Esophagus (tissue), 2 donors: ENCODE data around the gene C3orf70. TPM values are rescaled to one million over a fixed set of nuclear protein-coding genes. Genes with fewer than 3 reads are reported as not detected.

Source experiments
- H3K27ac ChIP-seq, 2 donors: one replicate each; pipeline ENCODE4 v1.5.1; 2013; ENCODE audit warnings: low read depth in 2 of 2, mild to moderate bottlenecking in 2 of 2, inconsistent platforms in 1 of 2, low read length in 1 of 2, moderate library complexity in 1 of 2
- H3K27me3 ChIP-seq, 2 donors: one replicate each; pipeline ENCODE4 v1.6.1; 2013; ENCODE audit warnings: low read length in 2 of 2, control low read depth in 1 of 2, mild to moderate bottlenecking in 1 of 2; ENCODE audit not compliant: insufficient read depth in 2 of 2, control insufficient read depth in 1 of 2
- H3K36me3 ChIP-seq, 2 donors: one replicate each; pipeline ENCODE4 v1.6.1; 2013; ENCODE audit warnings: low read length in 1 of 2; ENCODE audit not compliant: control insufficient read depth in 2 of 2, insufficient read depth in 2 of 2
- H3K4me1 ChIP-seq, 2 donors: one replicate each; pipeline ENCODE4 v1.6.1; 2013; ENCODE audit warnings: low read length in 1 of 2; ENCODE audit not compliant: control insufficient read depth in 2 of 2, insufficient read depth in 2 of 2
- H3K4me3 ChIP-seq, 2 donors: one replicate each; pipeline ENCODE4 v1.5.1; 2013; ENCODE audit warnings: low read length in 2 of 2, mild to moderate bottlenecking in 2 of 2, low read depth in 1 of 2, moderate library complexity in 1 of 2
- H3K9me3 ChIP-seq, 2 donors: one replicate each; pipeline ENCODE4 v1.6.1; 2013; ENCODE audit warnings: mild to moderate bottlenecking in 2 of 2, low read depth in 1 of 2, low read length in 1 of 2, moderate library complexity in 1 of 2; ENCODE audit not compliant: control insufficient read depth in 2 of 2, insufficient read depth in 1 of 2
- WGBS, 2 donors: extraction: QIAGEN DNeasy Blood & Tissue Kit; methylation state at CpG; one replicate each; pipeline ENCODE4 v1.1.7; 2013; 5-methylcytosine and 5-hydroxymethylcytosine counted together
- polyA plus RNA-seq, 2 donors: library from polyadenylated mRNA; stranded (reverse); fragments of 200-250 nt; gene quantifications; one replicate each; pipeline ENCODE4 v1.2.3, GENCODE V29; 2013
- donor health status: healthy with polysubstance abuse.
- donor health status: Bipolar disorder and iron deficiency.

C3orf70 gene
- polyA plus RNA-seq, 2 donors = 0.49 to 1.5 TPM

DNA sequence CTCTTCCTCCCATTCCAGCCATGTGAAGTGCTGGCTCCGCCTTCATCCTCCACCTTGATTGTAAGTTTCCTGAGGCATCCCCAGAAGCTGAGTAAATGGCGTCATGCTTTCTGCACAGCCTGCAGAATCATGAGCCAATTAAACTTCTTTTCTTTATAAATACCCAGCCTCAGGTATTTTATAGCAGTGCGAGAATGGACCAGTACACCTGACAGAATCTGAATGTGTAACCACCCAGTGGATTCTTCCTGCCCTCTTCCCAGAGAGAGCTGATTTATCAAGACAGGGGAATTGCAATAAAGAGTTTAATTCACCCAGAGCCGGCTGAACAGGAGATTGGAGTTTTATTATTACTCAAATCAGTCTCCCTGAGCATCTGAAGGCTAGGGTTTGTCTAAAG is 86.6 kb downstream of the C3orf70 start:
- Histone ChIP-seq H3K4me3 (no peak overlapping the region), H3K9me3 (no peaks in the 10 kb centered on the region), H3K36me3 (no peaks in the 10 kb centered on the region), H3K27me3 (no peaks in the 10 kb centered on the region), H3K4me1 (no peaks in the 10 kb centered on the region), H3K27ac (no peak overlapping the region)
- 93 to 94% methylated on average over 4 of the region's 4 CpGs for WGBS, 2 donors

DNA sequence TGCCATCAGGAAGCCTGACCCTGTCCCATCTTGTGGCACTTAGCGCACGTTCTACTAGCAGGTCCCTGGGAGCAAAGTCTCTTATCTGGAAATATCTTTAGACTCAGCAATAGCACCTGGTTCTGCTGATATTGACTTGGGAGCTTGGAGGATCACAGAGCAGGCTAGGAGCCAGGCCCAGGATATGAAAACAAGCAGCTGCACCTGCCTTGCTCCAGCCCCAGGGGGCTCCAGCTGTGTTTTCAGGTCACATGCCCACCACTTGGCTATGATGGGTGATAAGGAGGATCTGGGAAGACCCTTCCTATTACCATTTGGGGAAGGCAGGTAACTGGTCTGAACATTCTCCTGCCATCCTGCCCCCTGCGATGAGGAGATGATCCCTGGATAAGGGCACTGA is 87.8 kb downstream of the C3orf70 start:
- Histone ChIP-seq H3K27me3 (no peaks in the 10 kb centered on the region), H3K27ac (no peak overlapping the region), H3K36me3 (no peaks in the 10 kb centered on the region), H3K4me1 (no peaks in the 10 kb centered on the region), H3K9me3 (peaks cover 0 to 2% of the 10 kb centered on the region in 2 donors), H3K4me3 (no peak overlapping the region)
- 87 to 94% methylated on average over 3 of the region's 3 CpGs for WGBS, 2 donors

DNA sequence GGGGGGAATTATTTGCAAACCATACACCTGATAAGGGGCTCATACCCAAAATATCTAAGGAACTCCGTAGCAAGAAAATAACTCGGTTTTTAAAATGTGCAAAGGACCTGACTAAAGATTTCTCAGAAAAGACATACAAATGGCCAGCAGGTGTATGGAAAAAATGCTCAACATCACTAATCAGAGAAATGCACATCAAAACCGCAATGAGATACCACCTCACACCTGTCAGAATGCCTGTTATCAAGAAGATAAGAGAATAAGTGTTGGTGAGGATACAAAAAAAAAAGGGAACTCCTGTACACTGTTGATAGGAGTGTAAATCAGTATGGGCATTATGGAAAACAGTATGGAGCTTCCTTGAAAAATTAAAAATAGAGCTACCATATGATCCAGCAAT is 89.4 kb downstream of the C3orf70 start:
- no peaks in the 10 kb centered on the region for H3K4me1 ChIP-seq
- 82 to 87% methylated on average over 3 of the region's 3 CpGs for WGBS, 2 donors
- H3K27ac ChIP-seq = no peak overlapping the region
- H3K9me3 ChIP-seq = peaks cover 0 to 2% of the 10 kb centered on the region in 2 donors
- no peaks in the 10 kb centered on the region for H3K27me3 ChIP-seq
- H3K4me3 ChIP-seq = no peak overlapping the region
- H3K36me3 ChIP-seq = no peaks in the 10 kb centered on the region

DNA sequence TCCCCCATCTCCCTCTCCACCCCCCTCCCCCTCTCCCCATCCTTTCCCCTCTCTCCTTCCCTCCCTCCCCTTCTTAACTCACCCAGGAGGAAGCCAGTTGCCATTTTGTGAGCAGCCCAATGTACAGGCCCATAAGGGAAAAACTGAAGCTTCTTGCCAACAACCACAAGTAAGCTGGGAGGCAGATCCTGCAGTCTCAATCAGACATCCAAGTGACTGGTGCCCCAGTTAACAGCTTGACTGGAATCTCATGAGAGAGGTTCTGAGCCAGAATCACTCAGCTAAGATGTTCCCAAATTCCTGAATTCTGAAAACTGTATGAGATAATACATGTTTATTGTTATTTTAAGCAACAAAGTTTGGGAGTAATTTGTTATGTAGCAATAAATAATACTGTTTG is 90.7 kb downstream of the C3orf70 start:
- Histone ChIP-seq H3K36me3 (no peaks in the 10 kb centered on the region), H3K4me1 (no peaks in the 10 kb centered on the region), H3K27me3 (no peaks in the 10 kb centered on the region), H3K27ac (no peak overlapping the region), H3K4me3 (no peak overlapping the region), H3K9me3 (peaks cover 0 to 2% of the 10 kb centered on the region in 2 donors)

DNA sequence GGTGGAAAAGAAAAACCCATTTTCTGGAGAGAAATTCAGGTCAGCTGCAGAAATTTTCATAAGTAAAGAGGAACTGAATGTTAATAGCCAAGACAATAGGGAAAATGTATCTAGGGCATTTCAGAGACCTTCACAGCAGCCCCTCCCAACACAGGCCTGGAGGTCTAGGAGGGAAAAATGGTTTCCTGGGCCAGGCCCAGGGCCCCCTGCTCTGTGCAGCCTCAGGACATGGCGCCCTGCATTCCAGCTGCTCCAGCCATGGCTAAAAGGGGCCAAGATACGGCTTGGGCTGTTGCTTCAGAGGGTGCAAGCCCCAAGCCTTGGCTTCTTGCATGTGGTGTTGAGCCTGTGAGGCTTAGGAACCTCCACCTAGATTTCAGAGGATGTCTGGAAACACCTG is 92.2 kb downstream of the C3orf70 start:
- Histone ChIP-seq H3K4me1 (no peaks in the 10 kb centered on the region), H3K27me3 (no peaks in the 10 kb centered on the region), H3K36me3 (no peaks in the 10 kb centered on the region), H3K4me3 (no peak overlapping the region), H3K27ac (no peak overlapping the region), H3K9me3 (peaks cover 0 to 2% of the 10 kb centered on the region in 2 donors)
- WGBS, 2 donors = 91 to 96% methylated on average over 2 of the region's 2 CpGs

DNA sequence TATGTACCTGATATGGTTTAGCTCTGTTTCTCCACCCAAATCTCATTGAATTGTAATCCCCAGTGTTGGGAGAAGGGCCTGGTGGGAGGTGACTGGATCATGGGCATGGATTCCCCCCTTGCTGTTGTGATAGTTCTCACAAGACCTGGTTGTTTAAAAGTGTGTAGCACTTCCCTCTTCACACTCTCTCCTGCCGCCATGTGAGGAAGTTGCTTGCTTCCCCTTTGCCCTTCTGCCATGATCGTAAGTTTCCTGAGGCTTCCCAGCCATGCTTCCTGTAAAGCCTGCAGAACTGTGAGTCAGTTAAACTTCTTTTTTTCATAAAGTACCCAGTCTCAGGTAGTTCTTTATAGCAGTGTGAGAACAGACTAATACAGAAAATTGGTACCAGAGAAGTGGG is 93.1 kb downstream of the C3orf70 start:
- whole genome bisulfite sequencing, 2 donors = 80 to 82% methylated on average over 2 of the region's 2 CpGs
- Histone ChIP-seq H3K27me3 (no peaks in the 10 kb centered on the region), H3K4me3 (no peak overlapping the region), H3K4me1 (no peaks in the 10 kb centered on the region), H3K36me3 (no peaks in the 10 kb centered on the region), H3K9me3 (peaks cover 0 to 2% of the 10 kb centered on the region in 2 donors), H3K27ac (no peak overlapping the region)

DNA sequence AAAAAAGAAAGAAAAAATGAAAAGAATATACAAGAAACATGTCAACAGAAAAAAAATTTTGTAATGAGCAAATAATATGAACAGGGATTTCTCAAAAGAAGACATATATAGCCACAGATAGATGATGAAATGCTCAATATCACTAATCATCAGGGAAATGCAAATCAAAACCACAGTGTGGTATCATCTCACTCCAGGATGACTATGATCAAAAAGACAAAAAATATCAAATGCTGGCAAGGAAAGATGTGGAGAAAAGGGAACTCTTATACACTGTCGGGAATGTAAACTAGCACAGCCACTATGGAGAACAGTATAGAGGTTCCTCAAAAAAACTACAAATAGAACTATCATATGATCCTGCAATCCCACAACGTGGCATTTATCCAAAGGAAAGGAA is 94.1 kb downstream of the C3orf70 start:
- H3K4me3 ChIP-seq = no peak overlapping the region
- no peak overlapping the region for H3K27ac ChIP-seq
- WGBS, 2 donors = 68 to 72% methylated on average over 2 of the region's 2 CpGs
- H3K9me3 ChIP-seq = peaks cover 0 to 2% of the 10 kb centered on the region in 2 donors
- no peaks in the 10 kb centered on the region for H3K36me3 ChIP-seq
- no peaks in the 10 kb centered on the region for H3K4me1 ChIP-seq
- H3K27me3 ChIP-seq = no peaks in the 10 kb centered on the region

DNA sequence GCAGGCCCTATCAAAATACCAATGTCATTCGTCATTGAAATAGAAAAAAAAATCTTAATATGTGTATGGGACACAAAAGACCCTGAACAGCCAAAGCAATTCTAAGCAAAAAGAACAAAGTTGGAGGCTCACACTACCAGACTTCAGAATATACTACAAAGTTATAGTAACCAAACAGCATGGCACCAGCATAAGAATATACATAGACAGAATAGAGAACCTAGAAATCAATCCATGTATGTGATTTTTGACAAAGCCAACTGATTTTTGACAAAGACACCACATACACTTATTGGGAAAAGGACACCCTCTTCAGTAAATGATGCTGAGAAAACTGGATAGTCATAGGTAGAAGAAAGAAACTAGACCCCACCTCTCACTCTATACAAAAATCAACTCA is 95.0 kb downstream of the C3orf70 start:
- Histone ChIP-seq H3K4me3 (no peak overlapping the region), H3K9me3 (peaks cover 0 to 2% of the 10 kb centered on the region in 2 donors), H3K27ac (no peak overlapping the region), H3K4me1 (no peaks in the 10 kb centered on the region), H3K27me3 (no peaks in the 10 kb centered on the region), H3K36me3 (peaks cover 0 to 3% of the 10 kb centered on the region in 2 donors)
- WGBS, 2 donors = 100% methylated on average over 1 of the region's 1 CpG

DNA sequence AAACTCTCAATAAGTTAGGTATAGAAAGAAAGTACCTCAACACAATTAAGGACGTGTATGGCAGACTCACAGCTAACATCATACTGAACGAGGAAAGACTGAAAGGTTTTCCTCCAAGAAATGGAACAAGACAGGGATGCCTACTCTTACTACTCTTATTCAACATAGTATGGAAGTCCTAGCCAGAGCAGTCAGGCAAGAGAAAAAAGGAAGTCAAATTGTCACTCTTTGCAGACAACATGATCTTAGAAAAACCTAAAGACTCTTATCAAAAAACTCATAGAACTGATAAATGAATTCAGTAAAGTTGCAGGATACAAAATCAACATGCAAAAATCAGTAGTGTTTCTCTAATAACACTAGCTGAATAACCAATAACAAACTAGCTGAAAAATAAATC is 96.0 kb downstream of the C3orf70 start:
- 91 to 92% methylated on average over 2 of the region's 2 CpGs for WGBS, 2 donors
- no peak overlapping the region for H3K4me3 ChIP-seq
- no peaks in the 10 kb centered on the region for H3K4me1 ChIP-seq
- no peaks in the 10 kb centered on the region for H3K27me3 ChIP-seq
- no peak overlapping the region for H3K27ac ChIP-seq
- H3K36me3 ChIP-seq = peaks cover 5 to 10% of the 10 kb centered on the region in 2 donors
- H3K9me3 ChIP-seq = peaks cover 0 to 2% of the 10 kb centered on the region in 2 donors

DNA sequence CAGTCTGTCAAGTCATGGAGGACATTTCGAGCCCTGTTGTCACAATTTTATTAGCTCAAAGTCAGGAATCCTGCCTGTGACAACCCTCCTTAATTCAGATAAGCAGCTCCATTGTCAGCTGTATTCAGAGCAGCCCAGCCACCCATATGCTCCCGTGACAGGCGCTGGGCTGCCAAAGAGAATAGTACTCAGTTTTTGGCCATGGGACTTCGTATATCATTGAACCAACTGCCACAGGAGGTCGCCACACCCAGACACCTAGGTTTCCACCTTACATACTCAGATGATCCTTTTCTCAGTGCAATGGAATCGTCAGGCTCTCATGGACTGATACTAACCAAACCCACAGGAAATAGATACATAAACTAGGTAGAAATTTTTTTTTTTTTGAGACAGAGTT is 100.2 kb downstream of the C3orf70 start:
- no peak overlapping the region for H3K4me3 ChIP-seq
- H3K27ac ChIP-seq = no peak overlapping the region
- no peaks in the 10 kb centered on the region for H3K27me3 ChIP-seq
- peaks cover 18 to 33% of the 10 kb centered on the region in 2 donors for H3K36me3 ChIP-seq
- peaks cover 0 to 2% of the 10 kb centered on the region in 2 donors for H3K4me1 ChIP-seq
- 84 to 93% methylated on average over 6 of the region's 6 CpGs for WGBS, 2 donors
- peaks cover 0 to 6% of the 10 kb centered on the region in 2 donors for H3K9me3 ChIP-seq
